Activated naive CD8-positive, alpha-beta T cell treated with anti-CD3 and anti-CD28 coated beads, Interleukin-2, amount 50 U/mL, for 24 hours (primary cell): ENCODE data around the gene DIMT1.

Experiments
- ATAC-seq: fragments of 150-1000 bp; cut with Tn5 transposase; one replicate; pipeline ENCODE4 v1.10.0; 2021
- DNase-seq: peaks from one replicate; pipeline ENCODE4 v3.0.0; 2021
- H3K27ac Mint-ChIP-seq: one replicate; pipeline ENCODE4 v1.8.0; 2021; ENCODE audit warnings: mild to moderate bottlenecking, mixed read lengths
- H3K27me3 Mint-ChIP-seq: one replicate; pipeline ENCODE4 v1.8.0; 2021; ENCODE audit warnings: mixed read lengths
- H3K36me3 Mint-ChIP-seq: one replicate; pipeline ENCODE4 v1.8.0; 2021; ENCODE audit warnings: low read depth, mixed read lengths
- H3K4me1 Mint-ChIP-seq: one replicate; pipeline ENCODE4 v1.8.0; 2021; ENCODE audit warnings: mixed read lengths
- H3K4me3 Mint-ChIP-seq: one replicate; pipeline ENCODE4 v1.8.0; 2021; ENCODE audit warnings: mild to moderate bottlenecking, moderate library complexity, mixed read lengths
- H3K9me3 Mint-ChIP-seq: one replicate; pipeline ENCODE4 v1.8.0; 2021; ENCODE audit warnings: mixed read lengths

DIMT1 gene

DNA sequence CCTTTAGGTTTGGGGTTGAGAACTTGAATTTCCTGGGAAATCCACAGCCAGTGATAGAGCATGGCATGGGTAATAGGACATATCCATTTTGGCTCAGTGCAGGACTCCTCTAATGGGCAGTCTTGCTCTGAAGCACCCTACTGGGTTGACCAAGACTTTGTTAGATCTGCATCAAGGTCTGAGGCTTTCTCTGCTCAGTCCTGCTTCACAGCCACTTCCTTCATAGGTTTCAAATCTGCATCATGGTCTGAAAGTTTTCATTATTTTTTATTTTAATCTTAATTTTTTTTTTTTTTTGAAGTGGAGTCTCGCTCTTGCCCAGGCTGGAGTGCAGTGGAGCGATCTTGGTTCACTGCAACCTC, 61.2 kb downstream of the DIMT1 start:
- H3K9me3 Mint-ChIP-seq, result no peaks in the 10 kb centered on the region
- peaks cover 56% of the 10 kb centered on the region for H3K4me1 Mint-ChIP-seq
- H3K27me3 Mint-ChIP-seq, result no peaks in the 10 kb centered on the region
- H3K36me3 Mint-ChIP-seq, result peaks cover 32% of the 10 kb centered on the region
- DNase-seq (no peak), ATAC-seq (no peak)
- no peak overlapping the region for H3K4me3 Mint-ChIP-seq
- peak overlapping the region; percentile 77 for H3K27ac Mint-ChIP-seq

GRCh38 chr5:62341783-62342475, 61.8 kb downstream of the DIMT1 start:
- Mint-ChIP-seq H3K36me3 (peaks cover 31% of the 10 kb centered on the region), H3K27ac (peak overlapping the region; percentile 77), H3K9me3 (no peaks in the 10 kb centered on the region), H3K4me3 (peak overlapping the region; percentile 53), H3K27me3 (no peaks in the 10 kb centered on the region), H3K4me1 (peaks cover 56% of the 10 kb centered on the region)
- no peak for DNase-seq
- ATAC-seq, result peak; percentile 52

DNA sequence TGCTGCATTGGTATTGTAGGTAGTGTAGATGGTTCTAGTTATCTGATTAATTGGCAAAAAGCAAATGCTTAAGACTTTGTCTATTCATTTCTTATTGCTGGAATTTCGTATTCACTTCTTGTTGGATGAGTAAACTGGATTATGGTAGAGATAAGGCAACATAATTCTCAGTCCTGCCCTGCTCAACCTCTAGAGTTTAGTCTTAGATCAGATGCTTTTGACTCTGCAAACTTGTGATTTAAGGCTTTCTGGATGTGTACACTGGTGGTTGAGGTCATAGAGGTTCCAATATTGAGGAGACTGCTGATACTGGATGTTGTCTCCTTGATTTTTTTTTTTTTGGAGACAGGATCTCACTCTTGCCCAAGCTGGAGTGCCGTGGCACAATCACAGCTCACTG, 62.7 kb downstream of the DIMT1 start:
- H3K4me3 Mint-ChIP-seq, result no peak overlapping the region

DNA sequence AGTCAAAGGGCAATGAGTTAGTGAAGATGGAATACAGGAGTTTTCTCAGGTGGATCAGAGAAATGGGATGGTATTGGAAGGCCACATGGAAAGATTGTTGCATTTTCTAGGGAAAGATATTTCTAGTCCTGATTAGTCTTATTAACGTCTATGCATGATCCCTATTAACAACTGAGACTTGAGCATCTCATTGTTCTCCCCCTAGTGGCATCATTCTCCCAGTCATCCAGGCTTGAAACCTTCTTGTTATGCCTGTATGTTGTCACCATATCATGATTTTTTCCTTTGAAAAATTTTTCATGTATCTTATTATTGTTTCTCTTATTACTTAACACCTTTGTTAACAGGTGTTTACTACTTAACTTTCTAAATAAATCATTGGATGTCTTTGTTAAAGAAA, 63.3 kb downstream of the DIMT1 start:
- no peak overlapping the region for H3K27ac Mint-ChIP-seq
- H3K36me3 Mint-ChIP-seq, result peaks cover 31% of the 10 kb centered on the region
- H3K4me1 Mint-ChIP-seq, result peaks cover 58% of the 10 kb centered on the region
- no peaks in the 10 kb centered on the region for H3K9me3 Mint-ChIP-seq
- no peak overlapping the region for H3K4me3 Mint-ChIP-seq
- no peaks in the 10 kb centered on the region for H3K27me3 Mint-ChIP-seq
- DNase-seq, result no peak
- ATAC-seq, result no peak

More for the DNA sequence above, 62.7 kb downstream of the DIMT1 start:
- ATAC-seq (no peak), DNase-seq (no peak)
- H3K27ac Mint-ChIP-seq, result peak overlapping the region; percentile 77
- peaks cover 56% of the 10 kb centered on the region for H3K4me1 Mint-ChIP-seq
- peaks cover 29% of the 10 kb centered on the region for H3K36me3 Mint-ChIP-seq
- no peaks in the 10 kb centered on the region for H3K9me3 Mint-ChIP-seq
- H3K27me3 Mint-ChIP-seq, result no peaks in the 10 kb centered on the region
